ENCODE measurements around the gene RBM20.

- TF ChIP-seq SIN3A (IDR thresholded peaks at IDR 0.05; ENCODE audit: borderline replicate concordance, insufficient read depth, low read depth, low read length): no peak
- TF ChIP-seq CTCF (IDR thresholded peaks at IDR 0.05): no peak
Measured at GRCh38 chr10:110711382-110711781, 67.2 kb downstream of the RBM20 start.

Measured in Panc1 (cell line).